Mesenchymal stem cell (in vitro differentiated cells and primary cell): Measurements from ENCODE around the gene VRK1.

Source experiments
- DNase-seq: peaks from one replicate; pipeline ENCODE4 v3.0.0-alpha.2; 2013
- H2AFZ ChIP-seq: one replicate; pipeline ENCODE4 v1.6.1; 2013; ENCODE audit warnings: low read depth, mild to moderate bottlenecking, control low read depth, inconsistent platforms, low read length, moderate library complexity
- H2AK5ac ChIP-seq: 2 replicates; pipeline ENCODE4 v1.6.1; 2013; ENCODE audit warnings: low read length, moderate library complexity, mild to moderate bottlenecking, inconsistent platforms; ENCODE audit not compliant: severe bottlenecking
- H2BK120ac ChIP-seq: one replicate; pipeline ENCODE4 v1.6.1; 2013; ENCODE audit warnings: low read depth, mild to moderate bottlenecking, inconsistent platforms, low read length, moderate library complexity
- H2BK12ac ChIP-seq, 2 experiments: one replicate each; pipeline ENCODE4 v1.6.1; 2013; ENCODE audit warnings: inconsistent platforms in 2 of 2, low read length in 2 of 2, mild to moderate bottlenecking in 2 of 2, moderate library complexity in 2 of 2, control low read depth in 1 of 2
- H2BK15ac ChIP-seq: one replicate; pipeline ENCODE4 v1.6.1; 2013; ENCODE audit warnings: mild to moderate bottlenecking, low read depth, inconsistent platforms; ENCODE audit not compliant: poor library complexity, severe bottlenecking
- H2BK5ac ChIP-seq: 2 replicates; pipeline ENCODE4 v1.6.1; 2013; ENCODE audit warnings: low read depth, mild to moderate bottlenecking, low read length, control low read depth, inconsistent platforms; ENCODE audit not compliant: poor library complexity, severe bottlenecking
- H3K14ac ChIP-seq, 2 experiments: one replicate each; pipeline ENCODE4 v1.6.1; 2013; ENCODE audit warnings: inconsistent platforms in 2 of 2, low read length in 2 of 2, control low read depth in 1 of 2, mild to moderate bottlenecking in 1 of 2, moderate library complexity in 1 of 2
- H3K18ac ChIP-seq, 2 experiments: one replicate each; pipeline ENCODE4 v1.6.1; 2013; ENCODE audit warnings: inconsistent platforms in 2 of 2, low read length in 2 of 2, control low read depth in 1 of 2, low read depth in 1 of 2, mild to moderate bottlenecking in 1 of 2
- H3K23ac ChIP-seq, 2 experiments: one replicate each; pipeline ENCODE4 v1.6.1; 2013; ENCODE audit warnings: inconsistent platforms in 2 of 2, low read length in 2 of 2, mild to moderate bottlenecking in 2 of 2, moderate library complexity in 2 of 2, control low read depth in 1 of 2
- H3K27ac ChIP-seq: 2 replicates; pipeline ENCODE4 v1.5.1; 2013; ENCODE audit warnings: mild to moderate bottlenecking, moderate library complexity, low read length, control low read depth, inconsistent platforms; ENCODE audit not compliant: poor library complexity, severe bottlenecking
- H3K27me3 ChIP-seq, 2 experiments: 2 replicates each; pipeline versions ENCODE4 v1.6.1 to v1.7.0; 2013; ENCODE audit warnings: low read length in 2 of 2, mild to moderate bottlenecking in 2 of 2, moderate library complexity in 2 of 2, control low read depth in 1 of 2, inconsistent platforms in 1 of 2; ENCODE audit not compliant: control insufficient read depth in 1 of 2, insufficient read depth in 1 of 2
- H3K36me3 ChIP-seq, 2 experiments: 2 replicates each; pipeline versions ENCODE4 v1.6.1 to v1.7.0; 2013; ENCODE audit warnings: low read length in 2 of 2, control low read depth in 1 of 2, inconsistent platforms in 1 of 2, low read depth in 1 of 2, mild to moderate bottlenecking in 1 of 2; ENCODE audit not compliant: insufficient read depth in 2 of 2, control insufficient read depth in 1 of 2
- H3K4ac ChIP-seq, 2 experiments: one replicate each; pipeline ENCODE4 v1.6.1; 2013; ENCODE audit warnings: inconsistent platforms in 2 of 2, low read length in 2 of 2, mild to moderate bottlenecking in 2 of 2, moderate library complexity in 2 of 2, control low read depth in 1 of 2, low read depth in 1 of 2
- H3K4me1 ChIP-seq: 2 replicates; pipeline ENCODE4 v1.6.1; 2013; ENCODE audit warnings: low read depth, low read length, control low read depth; ENCODE audit not compliant: control insufficient read depth, insufficient read depth
- H3K4me2 ChIP-seq: 2 replicates; pipeline ENCODE4 v1.6.1; 2013; ENCODE audit warnings: low read length, mild to moderate bottlenecking, inconsistent platforms; ENCODE audit not compliant: poor library complexity, severe bottlenecking
- H3K4me3 ChIP-seq, 2 experiments: 2 replicates each; pipeline versions ENCODE4 v1.5.1 to v1.7.0; 2013; ENCODE audit warnings: low read length in 2 of 2, mild to moderate bottlenecking in 2 of 2, control low read depth in 1 of 2, low read depth in 1 of 2; ENCODE audit not compliant: insufficient read depth in 1 of 2
- H3K79me1 ChIP-seq: replicated peaks from 2 replicates; pipeline ENCODE4 v1.6.1; 2013; ENCODE audit warnings: mild to moderate bottlenecking, control low read depth, low read length, inconsistent platforms; ENCODE audit not compliant: poor library complexity, severe bottlenecking
- H3K9ac ChIP-seq: 2 replicates; pipeline ENCODE4 v1.7.0; 2013; ENCODE audit warnings: mild to moderate bottlenecking, low read length, moderate library complexity
- H3K9me3 ChIP-seq: 2 replicates; pipeline ENCODE4 v1.7.0; 2013; ENCODE audit warnings: mild to moderate bottlenecking, low read length; ENCODE audit not compliant: control insufficient read depth
- H4K8ac ChIP-seq: one replicate; pipeline ENCODE4 v1.6.1; 2013; ENCODE audit warnings: inconsistent platforms, mild to moderate bottlenecking, low read length, moderate library complexity
- H4K91ac ChIP-seq: one replicate; pipeline ENCODE4 v1.6.1; 2013; ENCODE audit warnings: mild to moderate bottlenecking, low read length, inconsistent platforms
- WGBS: methylation state at CpG from one replicate; pipeline ENCODE4 v1.1.7; 2013; ENCODE audit warnings: mixed read lengths; 5-methylcytosine and 5-hydroxymethylcytosine counted together

Gene VRK1

DNA sequence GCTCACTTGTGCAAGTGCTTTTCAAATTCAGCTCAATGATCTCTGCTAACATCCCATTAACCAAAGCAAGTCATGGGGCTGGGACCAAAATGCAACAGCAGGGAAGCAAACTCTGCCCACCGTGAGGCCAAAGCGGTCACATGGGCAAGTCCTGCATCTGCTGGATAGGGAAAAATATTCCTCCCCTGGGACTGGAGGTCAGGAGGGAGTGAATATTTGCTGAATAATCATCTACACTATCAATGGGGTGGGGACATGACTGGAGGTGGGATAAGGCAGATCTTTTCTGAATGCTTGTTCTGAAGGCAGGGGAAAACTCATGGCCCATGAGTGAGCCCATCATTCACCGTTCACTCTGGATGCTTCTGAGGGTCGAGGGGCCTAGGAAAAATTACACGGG lies 45.1 kb upstream of the VRK1 start:
- H3K4ac ChIP-seq: no peak overlapping the region

GRCh38 chr14:96752594-96752993 lies 44.6 kb upstream of the VRK1 start:
- Histone ChIP-seq H3K14ac (no peak overlapping the region), H2AK5ac (no peak overlapping the region), H3K36me3 (no peaks in the 10 kb centered on the region), H3K9ac (no peak overlapping the region), H2AFZ (no peak overlapping the region), H3K9me3 (no peaks in the 10 kb centered on the region), H3K18ac (no peak overlapping the region), H3K4ac (no peak overlapping the region), H3K27me3 (peaks cover 0 to 13% of the 10 kb centered on the region in 2 experiments), H2BK15ac (no peak overlapping the region), H4K91ac (no peak overlapping the region), H3K4me3 (no peak overlapping the region), H2BK120ac (no peak overlapping the region), H3K4me2 (no peak overlapping the region), H3K4me1 (no peaks in the 10 kb centered on the region), H2BK12ac (no peak overlapping the region), H2BK5ac (no peak overlapping the region), H3K27ac (no peak overlapping the region), H4K8ac (no peak overlapping the region), H3K79me1 (no peaks in the 10 kb centered on the region), H3K23ac (no peak overlapping the region)
- DNase-seq: peak; percentile 17
- 45% methylated on average over 3 of the region's 3 CpGs for WGBS

More for the DNA sequence above, 45.1 kb upstream of the VRK1 start:
- H2AFZ ChIP-seq: no peak overlapping the region
- H3K27ac ChIP-seq: no peak overlapping the region
- no peak for DNase-seq
- no peak overlapping the region for H2BK5ac ChIP-seq
- WGBS: 71% methylated on average over 5 of the region's 5 CpGs
- H3K27me3 ChIP-seq: peaks cover 0 to 17% of the 10 kb centered on the region in 2 experiments
- no peak overlapping the region for H3K14ac ChIP-seq
- H3K9ac ChIP-seq: no peak overlapping the region
- no peaks in the 10 kb centered on the region for H3K9me3 ChIP-seq
- H3K79me1 ChIP-seq: no peaks in the 10 kb centered on the region
- no peak overlapping the region for H2BK12ac ChIP-seq
- H3K4me1 ChIP-seq: no peaks in the 10 kb centered on the region
- no peaks in the 10 kb centered on the region for H3K36me3 ChIP-seq
- H3K4me2 ChIP-seq: no peak overlapping the region
- H2AK5ac ChIP-seq: no peak overlapping the region
- H3K4me3 ChIP-seq: no peak overlapping the region
- no peak overlapping the region for H3K18ac ChIP-seq
- H4K91ac ChIP-seq: no peak overlapping the region
- no peak overlapping the region for H2BK15ac ChIP-seq
- no peak overlapping the region for H3K23ac ChIP-seq
- H4K8ac ChIP-seq: no peak overlapping the region
- no peak overlapping the region for H2BK120ac ChIP-seq

DNA sequence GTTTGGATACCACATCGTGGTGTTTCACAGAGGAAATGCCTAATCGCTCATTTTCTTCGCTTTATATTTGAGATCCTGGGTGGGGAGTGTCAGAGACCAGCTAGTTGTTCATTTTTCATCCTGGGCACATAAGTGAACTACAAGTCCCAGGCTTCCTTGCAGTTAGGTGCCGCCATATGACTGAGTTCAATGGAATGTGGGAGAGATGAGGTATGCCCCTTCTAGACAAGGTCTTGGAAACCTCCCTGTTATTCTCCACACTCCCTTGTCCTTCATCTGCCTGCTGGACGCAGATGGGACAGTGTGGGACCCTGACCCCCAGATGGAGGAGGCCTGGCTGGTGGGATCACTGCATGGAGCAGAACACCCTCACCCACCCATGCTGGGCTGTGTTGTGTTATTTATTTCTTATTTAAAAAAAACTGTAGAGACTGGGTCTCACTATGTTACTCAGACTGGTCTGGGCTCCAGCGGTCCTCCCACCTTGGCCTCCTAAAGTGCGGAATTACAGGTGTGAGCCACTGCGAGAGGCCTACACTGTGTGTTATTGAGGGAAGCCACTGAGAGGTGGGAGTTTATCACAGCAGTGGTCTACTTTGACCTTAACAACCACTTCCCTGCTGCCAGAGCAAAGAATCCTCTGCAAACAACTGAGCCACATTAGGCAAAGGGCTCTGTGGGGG lies 42.9 kb upstream of the VRK1 start:
- 86% methylated on average over 6 of the region's 8 CpGs for WGBS
- Histone ChIP-seq H3K4me3 (no peak overlapping the region), H3K36me3 (no peaks in the 10 kb centered on the region)

GRCh38 chr14:96754845-96755184 lies 42.4 kb upstream of the VRK1 start:
- Histone ChIP-seq H4K8ac (no peak overlapping the region), H2BK15ac (no peak overlapping the region), H3K18ac (no peak overlapping the region), H2BK120ac (no peak overlapping the region), H3K36me3 (no peaks in the 10 kb centered on the region), H3K4me1 (no peaks in the 10 kb centered on the region), H4K91ac (no peak overlapping the region), H3K4me3 (no peak overlapping the region), H3K4ac (no peak overlapping the region), H3K27me3 (peaks cover 0 to 14% of the 10 kb centered on the region in 2 experiments), H3K9me3 (no peaks in the 10 kb centered on the region), H3K9ac (no peak overlapping the region), H2BK5ac (no peak overlapping the region), H3K14ac (no peak overlapping the region), H3K27ac (no peak overlapping the region), H2AK5ac (no peak overlapping the region), H3K79me1 (no peaks in the 10 kb centered on the region), H2AFZ (no peak overlapping the region), H3K23ac (no peak overlapping the region), H2BK12ac (no peak overlapping the region), H3K4me2 (no peak overlapping the region)
- DNase-seq: no peak
- 56% methylated on average over 5 of the region's 6 CpGs for WGBS

More for the DNA sequence above, 42.9 kb upstream of the VRK1 start:
- Histone ChIP-seq H3K27me3 (peaks cover 0 to 11% of the 10 kb centered on the region in 2 experiments), H2AK5ac (no peak overlapping the region), H3K23ac (no peak overlapping the region), H3K4me1 (no peaks in the 10 kb centered on the region), H3K4me2 (no peak overlapping the region), H2BK5ac (no peak overlapping the region), H4K8ac (no peak overlapping the region), H3K9ac (no peak overlapping the region), H2BK12ac (no peak overlapping the region), H2BK15ac (no peak overlapping the region), H3K14ac (no peak overlapping the region), H4K91ac (no peak overlapping the region), H2AFZ (no peak overlapping the region), H2BK120ac (no peak overlapping the region), H3K4ac (no peak overlapping the region), H3K9me3 (no peaks in the 10 kb centered on the region), H3K79me1 (no peaks in the 10 kb centered on the region), H3K18ac (no peak overlapping the region), H3K27ac (no peak overlapping the region)
- no peak for DNase-seq
